NK-92 (cell line): ENCODE data around the gene C12orf57.

Experiments used
- DNase-seq: peaks from one replicate; lab custom pipeline; 2025; ENCODE audit not compliant: unreplicated experiment; lab: John Stamatoyannopoulos, UW

The C12orf57 gene

DNA sequence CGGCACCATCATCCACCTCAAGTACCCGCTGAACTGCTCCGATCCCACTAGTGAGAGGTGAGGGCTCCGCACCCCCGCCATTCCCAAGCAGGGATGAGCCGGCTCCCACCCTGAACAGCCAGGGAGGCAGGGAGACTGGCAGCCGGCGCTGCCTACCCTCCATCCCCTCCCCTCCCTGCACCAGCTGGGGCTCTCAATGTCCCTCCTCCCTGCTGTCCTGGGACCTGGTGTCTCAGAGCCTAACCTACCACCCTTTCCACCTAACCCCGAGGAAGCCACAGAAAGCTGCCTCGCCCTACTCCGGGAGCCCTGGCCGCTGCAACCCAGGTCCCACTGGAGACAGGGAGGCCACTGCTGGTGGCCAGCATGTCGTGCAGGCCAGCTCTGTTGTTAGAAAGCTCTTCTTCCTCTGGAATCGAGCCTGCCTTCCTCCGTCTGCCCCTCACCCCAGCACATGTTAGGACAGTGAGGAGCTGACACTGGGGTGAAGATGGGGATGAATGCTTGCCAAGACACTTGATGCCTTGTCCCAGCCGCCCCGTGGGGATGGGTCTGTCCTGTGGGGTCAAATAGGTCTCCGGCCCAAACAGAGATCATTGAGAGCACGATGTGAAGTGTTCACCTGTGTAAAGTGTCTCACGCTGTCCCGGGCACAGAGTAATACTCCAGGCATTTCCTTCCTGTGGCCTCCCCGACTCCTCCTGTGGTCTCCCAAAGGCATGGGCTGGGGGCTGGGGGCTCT is 8.5 kb downstream of the C12orf57 start:
- DNase-seq = no peak

DNA sequence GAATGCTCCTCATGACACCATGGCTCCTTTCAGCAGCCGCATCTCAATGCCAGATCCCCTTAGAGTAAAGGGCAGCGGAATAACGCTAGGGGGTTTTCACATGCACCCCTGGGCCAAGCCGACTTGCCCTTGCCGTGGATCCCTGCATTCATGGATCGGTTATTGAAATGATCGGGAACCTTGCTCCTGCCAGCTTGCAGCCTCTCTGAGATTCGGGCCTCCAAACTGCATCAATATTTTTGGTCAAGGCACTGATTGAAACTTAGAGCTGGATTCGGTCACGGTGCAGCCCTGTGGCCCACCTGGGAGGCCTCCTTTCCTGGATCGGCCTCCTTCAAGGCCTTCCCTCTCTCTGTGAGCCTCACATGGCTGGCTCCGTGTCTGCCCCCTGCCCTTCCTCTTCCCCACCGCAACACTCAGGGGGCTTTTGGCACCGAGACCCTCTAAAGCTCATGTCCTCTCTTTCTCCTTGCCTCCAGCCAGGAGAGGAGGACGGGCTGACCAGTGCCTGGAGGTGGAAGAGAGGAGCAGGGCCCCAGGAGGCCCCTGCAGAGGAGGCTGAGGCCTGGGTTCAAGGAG is 9.1 kb downstream of the C12orf57 start:
- DNase-seq = no peak

DNA sequence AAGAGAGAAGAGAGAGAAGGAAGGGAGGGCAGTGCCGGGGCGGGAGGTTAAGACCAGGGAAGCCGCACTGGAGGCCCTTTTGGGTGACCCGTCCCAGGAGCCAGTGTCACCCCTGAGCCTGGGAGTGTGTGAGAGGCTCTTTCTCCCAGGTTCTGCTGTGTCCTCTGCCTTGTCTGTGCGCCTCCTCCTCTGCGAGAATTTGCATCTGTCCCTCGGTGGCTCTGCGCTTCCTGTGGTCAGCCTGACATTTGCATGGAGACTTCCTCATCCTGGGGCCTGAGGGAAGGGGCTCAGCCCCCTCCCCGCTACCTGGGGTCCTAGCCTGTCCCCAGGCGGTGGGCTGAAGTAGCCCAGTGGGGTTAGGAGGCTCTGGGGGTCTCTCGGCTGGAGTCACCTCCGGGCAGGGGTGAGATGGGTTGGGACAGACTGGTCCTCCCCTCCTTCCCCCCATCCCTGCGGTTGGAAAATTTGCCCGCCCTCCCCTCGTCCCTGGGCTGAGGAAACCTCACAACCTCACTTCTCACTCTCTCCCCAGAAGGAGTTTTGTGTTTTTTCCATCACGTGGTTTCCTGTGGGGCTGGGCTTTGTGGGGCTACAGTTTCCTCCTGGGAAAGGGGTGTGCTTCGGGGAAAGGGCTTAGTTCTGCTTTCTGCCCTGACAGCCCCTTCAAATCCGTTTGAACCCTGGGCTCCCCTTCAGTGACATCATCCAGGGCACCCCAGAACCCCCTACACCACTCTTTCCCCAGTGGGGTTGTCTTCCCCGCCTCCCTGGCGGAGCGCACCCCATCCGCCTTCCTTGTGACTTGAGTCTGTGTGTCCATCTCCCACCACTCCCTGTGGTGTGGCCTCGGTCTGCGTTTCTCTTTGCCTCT is 9.9 kb downstream of the C12orf57 start:
- DNase-seq = no peak

DNA sequence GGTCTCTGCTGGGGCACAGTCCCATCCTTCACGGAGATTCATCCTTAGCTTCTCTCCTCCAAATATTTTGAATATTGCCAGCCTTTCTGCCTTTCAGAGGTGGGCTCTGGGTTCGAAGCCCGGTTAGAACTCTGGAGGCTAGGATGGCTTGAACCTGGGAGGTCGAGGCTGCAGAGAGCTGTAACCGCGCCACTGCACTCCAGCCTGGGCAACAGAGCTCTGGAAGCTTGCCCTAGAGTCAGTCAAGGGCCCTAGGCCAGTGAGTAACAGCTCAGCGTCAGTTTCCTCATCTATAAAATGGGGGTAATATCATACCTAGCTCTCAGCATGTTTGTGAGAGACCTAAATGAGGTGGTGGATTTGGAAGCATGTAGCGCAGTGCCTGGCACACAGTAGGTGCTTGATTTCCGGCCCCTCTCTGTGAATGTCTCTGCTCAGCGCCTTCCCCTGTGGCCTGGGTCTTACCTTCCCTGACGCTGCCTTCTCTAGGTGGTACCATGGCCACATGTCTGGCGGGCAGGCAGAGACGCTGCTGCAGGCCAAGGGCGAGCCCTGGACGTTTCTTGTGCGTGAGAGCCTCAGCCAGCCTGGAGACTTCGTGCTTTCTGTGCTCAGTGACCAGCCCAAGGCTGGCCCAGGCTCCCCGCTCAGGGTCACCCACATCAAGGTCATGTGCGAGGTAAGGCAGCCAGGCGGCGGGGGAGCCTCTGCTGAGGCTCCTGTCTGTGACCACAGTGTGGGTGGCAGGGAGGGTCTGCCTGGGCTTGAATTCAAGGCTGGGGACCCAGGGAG is 10.7 kb downstream of the C12orf57 start:
- DNase-seq = no peak

DNA sequence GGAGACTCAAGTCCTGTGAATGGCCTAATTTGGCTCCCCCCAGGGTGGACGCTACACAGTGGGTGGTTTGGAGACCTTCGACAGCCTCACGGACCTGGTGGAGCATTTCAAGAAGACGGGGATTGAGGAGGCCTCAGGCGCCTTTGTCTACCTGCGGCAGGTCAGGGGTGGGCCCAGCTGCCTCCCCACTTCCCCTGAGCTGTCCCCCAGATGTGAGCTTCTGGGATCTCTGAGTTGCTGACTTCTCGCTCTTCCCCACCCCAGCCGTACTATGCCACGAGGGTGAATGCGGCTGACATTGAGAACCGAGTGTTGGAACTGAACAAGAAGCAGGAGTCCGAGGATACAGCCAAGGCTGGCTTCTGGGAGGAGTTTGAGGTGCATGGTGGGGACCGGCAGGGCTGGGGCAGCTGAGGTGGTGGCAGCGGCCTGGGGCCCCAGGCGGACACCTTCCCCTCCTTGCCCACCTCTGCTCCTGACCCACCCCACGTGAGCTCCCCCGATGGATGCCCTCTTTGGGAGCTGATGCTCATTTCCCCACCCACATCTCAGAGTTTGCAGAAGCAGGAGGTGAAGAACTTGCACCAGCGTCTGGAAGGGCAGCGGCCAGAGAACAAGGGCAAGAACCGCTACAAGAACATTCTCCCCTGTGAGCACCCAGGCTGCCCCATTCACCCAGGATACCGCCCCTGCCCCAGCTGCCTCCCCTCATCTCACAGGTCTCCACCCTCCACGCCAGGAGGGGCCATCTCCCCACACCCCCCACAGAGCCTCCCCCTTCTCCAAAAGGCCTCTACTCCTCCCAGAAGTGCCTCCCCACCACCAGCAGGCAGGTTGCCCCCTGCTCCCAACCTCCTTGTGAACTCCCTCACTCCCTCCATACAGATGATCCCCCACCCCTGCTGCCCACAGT is 11.5 kb downstream of the C12orf57 start:
- no peak for DNase-seq

DNA sequence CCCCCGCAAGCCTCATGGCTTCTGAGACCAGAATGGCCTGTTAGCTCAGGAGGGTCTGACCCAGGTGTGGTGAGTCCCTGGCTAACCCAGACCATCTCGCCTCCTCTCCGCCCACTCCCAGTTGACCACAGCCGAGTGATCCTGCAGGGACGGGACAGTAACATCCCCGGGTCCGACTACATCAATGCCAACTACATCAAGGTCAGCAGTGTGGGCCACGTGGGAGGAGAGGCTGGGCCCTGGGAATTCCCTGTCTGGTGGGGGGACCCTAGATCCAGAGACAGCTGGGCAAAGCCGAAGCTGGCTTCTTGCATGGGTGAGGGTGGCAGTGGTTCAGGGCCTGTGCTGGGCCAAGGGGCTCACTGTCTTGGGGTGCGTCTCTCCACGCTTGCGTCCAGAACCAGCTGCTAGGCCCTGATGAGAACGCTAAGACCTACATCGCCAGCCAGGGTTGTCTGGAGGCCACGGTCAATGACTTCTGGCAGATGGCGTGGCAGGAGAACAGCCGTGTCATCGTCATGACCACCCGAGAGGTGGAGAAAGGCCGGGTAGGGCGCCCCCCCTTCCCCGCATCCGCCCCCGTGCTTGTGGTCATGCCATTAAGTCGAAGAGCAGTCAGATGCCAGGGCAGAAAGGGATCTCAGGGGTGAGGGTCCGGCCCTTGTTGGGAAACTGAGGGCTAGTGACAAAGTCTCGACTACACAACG is 12.4 kb downstream of the C12orf57 start:
- no peak for DNase-seq

DNA sequence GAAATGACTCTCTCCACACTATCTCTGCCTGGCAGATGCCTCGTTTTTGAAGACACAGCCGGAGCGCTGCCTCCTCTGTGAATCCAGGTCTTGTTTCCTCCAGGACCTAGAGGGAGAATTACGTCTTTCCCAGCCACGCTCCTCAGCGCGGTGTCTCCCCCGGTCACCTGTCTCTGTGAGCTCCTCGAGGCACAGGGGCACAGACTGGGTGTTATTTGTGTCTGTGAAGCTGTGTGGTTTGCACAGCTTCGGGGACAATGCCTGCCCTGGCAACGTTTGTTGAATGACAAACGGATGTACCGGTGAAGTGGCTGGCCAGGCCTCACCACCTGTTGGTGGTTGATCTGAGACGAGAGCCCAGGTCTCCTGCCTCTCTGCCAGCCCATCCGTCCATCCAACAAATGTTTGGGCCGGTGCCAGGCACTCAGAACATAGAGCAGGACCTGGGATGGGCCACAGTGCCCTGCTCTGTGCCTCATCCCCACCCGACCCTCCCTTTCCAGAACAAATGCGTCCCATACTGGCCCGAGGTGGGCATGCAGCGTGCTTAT is 13.4 kb downstream of the C12orf57 start:
- no peak for DNase-seq

DNA sequence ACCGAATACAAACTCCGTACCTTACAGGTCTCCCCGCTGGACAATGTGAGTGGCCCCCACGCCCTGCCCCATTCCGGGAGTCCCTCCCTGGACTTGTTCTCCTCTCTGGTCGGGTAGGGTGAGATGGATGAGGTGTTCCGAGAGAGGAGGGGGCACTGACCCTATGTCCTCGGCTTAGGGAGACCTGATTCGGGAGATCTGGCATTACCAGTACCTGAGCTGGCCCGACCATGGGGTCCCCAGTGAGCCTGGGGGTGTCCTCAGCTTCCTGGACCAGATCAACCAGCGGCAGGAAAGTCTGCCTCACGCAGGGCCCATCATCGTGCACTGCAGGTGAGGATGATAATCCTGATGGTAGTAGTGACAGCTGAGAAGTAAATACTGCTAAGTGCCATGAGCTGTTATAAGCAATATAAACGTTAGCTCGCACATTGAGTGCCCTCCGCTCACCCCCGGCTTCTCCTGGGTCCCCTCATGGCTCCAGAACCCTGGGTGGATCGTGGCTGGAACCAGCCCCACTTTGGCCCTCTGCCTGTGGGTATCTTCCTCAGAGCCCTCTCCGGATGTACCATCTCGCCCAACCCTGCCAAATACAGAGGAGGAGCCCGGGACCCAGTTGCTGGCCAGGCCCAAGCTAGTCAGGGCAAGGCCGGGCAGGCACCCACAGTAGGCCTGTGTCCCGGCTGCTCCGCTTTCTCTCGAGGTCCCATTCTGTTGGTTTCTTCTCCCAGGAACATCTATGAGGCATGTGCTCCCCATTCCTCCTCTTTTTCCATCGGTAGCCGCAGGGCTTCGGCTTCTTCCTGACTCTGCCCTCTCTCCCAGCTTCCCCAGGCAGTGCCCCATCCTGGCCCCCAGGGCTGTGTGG is 14.2 kb downstream of the C12orf57 start:
- DNase-seq = no peak

DNA sequence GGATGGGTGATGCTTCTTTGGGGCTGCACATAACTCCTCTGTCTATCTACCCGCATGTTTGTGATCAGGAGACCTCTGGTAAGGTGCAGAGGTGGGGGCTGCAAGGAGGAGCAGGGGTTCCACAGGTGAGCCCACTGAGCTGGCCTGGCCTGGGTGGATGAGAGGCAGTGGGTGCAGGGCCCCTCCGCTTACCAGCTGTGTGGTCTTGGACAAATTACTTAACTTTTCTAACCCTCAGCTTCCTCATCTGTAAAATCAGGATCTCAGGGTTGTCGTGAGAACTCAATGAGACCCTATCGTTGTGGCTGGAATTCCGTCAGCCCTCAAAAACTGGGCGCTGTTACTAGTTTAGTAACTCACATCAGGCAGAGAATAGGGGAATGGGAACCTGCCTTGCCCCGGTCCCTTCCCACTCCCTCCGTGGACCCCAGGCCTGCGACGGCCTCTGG is 14.8 kb downstream of the C12orf57 start:
- no peak for DNase-seq

DNA sequence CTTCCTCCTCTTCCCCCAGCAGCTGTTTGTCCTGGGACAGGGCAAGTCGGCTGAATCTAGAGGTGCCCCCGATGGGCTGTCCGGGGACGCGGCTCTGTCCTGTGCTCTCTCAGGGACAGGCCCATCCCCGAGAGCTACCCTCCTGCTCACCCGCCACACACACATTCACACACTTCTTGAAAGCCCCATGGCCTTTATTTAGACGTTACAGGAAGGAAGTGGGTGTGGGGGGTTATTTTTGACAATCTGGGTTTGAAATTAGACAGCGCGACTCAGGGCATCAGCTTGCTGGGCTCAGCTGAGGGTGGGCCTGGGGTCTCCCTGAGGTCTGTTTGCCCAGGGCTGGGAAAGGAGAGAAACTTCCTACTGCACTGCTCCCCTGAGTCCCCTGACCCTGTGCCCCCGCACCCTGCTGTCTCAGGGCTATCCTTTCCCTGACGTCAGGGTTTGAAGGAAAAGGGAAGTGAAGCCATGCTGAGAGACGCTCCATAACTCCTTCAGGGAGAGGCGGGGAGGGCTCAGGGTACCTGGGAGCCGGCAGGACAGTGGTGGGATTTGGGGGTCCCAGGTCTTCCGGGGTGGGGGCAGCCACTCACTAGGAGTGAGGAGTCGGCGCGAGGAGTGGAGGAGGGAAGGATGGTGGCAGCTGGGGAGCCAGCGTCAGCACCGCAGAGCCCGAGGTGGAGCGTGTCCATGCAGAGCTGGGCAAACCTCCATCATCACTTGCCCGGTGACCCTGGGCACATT is 15.4 kb downstream of the C12orf57 start:
- no peak for DNase-seq

DNA sequence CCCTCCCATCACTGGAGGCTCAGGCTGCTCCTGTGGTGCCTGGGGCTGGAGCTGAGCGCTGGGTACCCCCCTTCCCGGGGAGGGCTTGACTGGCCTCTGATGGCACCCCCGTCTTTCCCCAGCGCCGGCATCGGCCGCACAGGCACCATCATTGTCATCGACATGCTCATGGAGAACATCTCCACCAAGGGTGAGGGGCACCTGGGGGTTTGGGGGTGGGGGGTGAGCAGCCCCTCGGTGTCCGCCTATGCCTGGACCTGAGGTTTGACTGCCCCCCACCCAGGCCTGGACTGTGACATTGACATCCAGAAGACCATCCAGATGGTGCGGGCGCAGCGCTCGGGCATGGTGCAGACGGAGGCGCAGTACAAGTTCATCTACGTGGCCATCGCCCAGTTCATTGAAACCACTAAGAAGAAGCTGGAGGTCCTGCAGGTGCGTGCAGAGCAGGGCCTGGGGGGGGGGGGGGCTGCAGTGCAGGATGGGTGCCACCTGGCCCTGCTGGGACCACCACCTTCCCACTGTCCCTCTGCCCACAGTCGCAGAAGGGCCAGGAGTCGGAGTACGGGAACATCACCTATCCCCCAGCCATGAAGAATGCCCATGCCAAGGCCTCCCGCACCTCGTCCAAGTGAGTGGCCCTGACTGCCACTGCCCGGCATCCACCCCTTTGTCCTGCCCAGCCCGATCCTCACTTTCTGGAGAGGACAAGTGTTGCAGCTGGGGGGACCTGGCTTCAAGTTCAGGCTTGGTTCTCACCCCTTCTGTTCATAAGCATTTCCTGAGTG is 16.2 kb downstream of the C12orf57 start:
- no peak for DNase-seq

DNA sequence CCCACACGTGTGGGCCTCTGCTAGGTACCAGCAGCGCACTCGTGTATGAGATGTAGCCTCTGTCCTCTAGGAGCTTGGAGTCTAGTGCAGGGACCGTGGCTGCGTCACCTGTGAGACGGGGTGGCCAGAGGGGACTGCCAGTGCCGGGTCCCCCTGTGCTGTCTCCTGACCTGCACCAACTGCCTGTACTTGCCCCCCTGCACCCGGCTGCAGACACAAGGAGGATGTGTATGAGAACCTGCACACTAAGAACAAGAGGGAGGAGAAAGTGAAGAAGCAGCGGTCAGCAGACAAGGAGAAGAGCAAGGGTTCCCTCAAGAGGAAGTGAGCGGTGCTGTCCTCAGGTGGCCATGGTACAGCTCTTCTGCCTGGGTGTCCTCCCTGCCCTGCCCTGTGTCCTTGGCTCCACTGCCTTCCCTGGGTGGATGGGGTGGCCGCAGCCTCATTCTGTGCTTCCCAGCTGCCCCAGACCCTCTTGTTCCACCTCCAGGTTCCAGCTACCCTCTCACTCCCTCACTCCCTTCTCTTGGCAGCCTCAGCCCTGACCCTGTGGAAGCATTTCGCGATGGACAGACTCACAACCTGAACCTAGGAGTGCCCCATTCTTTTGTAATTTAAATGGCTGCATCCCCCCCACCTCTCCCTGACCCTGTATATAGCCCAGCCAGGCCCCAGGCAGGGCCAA is 16.9 kb downstream of the C12orf57 start:
- DNase-seq = no peak

DNA sequence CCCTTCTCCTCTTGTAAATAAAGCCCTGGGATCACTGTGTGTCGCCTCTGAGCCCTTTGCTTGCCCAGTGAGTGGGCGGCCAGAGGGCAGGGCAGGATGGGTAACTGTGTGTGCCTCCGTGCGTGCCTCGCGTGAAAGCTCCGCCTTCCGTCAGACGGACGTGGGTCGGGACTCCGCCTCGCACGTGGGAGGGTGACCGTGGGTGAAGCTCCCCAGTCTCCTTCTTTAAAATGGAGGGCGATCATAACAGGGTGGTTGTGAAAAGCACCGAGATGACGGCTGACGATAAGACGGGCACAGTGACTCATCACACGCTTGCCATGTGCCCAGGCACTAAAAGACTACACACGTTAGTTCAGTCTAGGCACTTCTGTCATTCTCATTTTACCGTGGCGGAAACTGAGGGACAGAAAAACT is 17.5 kb downstream of the C12orf57 start:
- DNase-seq = peak; percentile 10

DNA sequence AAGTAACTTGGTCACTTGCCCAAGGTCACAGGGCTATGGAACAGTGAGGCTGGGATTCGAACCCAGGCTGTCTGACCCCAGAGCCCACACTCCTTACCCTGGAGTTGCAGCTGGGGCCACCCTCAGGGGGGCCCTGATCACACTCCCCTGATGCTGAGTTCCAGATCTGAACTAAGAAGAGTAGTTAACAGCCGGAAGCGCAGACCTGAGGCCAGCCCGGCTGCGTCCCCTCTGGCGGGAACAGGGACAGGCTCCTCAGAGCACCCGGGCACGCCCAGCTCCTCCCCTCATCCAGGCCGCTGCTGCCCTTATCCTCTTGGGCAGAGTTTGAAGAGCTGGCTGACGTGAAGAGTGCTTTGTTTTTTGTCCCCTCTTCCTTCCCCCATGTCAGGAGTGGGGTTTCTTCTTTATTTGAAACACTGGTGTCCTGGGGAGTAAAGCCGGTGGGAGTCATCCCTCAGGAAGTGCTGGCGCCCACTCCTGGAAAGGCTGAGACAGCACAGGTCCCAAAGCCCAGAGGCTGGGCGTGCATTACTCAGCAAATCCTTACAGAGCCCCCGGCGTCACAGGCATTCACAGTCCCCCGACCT is 18.0 kb downstream of the C12orf57 start:
- DNase-seq = no peak

DNA sequence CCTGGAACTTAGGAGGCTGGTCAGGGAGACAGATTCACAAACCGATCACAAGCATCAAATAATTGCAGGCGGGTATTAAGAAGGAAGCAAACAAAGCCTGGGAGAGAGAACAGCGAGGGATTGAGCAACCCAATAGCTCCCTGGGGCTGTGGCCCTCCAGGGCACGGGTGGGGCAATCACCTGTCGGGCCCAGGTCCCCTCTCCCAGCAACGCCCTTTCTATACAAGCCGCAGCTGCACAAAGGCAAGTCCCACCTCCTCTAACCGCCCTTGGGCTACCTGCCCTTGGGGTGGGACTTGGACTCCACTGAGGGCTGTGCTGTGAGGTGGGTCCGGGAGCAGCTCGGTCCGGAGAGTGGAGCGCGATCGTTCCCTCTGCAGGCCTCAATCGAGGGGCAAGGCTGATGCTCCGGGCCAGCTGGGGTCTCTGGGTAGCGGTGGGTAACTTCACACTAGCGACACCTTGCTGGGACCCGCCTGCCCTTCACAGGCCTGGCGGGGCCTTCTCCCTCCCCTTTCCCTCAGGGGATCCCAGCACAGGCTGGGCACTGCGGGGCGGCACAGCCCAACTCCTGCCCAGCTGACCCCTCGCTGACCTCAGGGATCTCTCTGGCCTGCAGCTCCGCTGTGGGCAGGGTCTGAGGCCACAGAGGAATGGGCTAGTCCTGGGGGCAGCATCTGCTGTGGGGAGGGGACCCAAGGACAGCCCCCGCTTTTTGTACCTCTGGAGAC is 18.6 kb downstream of the C12orf57 start:
- no peak for DNase-seq
